Jurkat, Clone E6-1 (cell line): ENCODE measurements around the gene MEMO1.
A peak's percentile ranks its signal among the peaks of the same experiment; 100 is the strongest.
"Not testable (repeated sequence)": the region's sequence is repeated elsewhere in the genome, so short reads cannot be mapped to it uniquely, and the experiment has no call there.

Experiments used
- DNase-seq: peaks from one replicate; pipeline ENCODE4 v3.0.0-alpha.2; 2011; ENCODE audit warnings: low read depth, low spot score
- H3K4me3 ChIP-seq: 2 replicates; pipeline ENCODE4 v1.5.1; 2011; ENCODE audit warnings: mild to moderate bottlenecking, low read length, control low read depth, moderate library complexity

MEMO1 gene

GRCh38 chr2:31931916-31932315 lies 78.9 kb downstream of the MEMO1 start:
- H3K4me3 ChIP-seq, result no peak overlapping the region
- no peak for DNase-seq

GRCh38 chr2:31925517-31925916 lies 85.3 kb downstream of the MEMO1 start:
- H3K4me3 ChIP-seq, result no peak overlapping the region
- no peak for DNase-seq

GRCh38 chr2:31923662-31924061 lies 87.1 kb downstream of the MEMO1 start:
- no peak overlapping the region for H3K4me3 ChIP-seq
- DNase-seq, result no peak

DNA sequence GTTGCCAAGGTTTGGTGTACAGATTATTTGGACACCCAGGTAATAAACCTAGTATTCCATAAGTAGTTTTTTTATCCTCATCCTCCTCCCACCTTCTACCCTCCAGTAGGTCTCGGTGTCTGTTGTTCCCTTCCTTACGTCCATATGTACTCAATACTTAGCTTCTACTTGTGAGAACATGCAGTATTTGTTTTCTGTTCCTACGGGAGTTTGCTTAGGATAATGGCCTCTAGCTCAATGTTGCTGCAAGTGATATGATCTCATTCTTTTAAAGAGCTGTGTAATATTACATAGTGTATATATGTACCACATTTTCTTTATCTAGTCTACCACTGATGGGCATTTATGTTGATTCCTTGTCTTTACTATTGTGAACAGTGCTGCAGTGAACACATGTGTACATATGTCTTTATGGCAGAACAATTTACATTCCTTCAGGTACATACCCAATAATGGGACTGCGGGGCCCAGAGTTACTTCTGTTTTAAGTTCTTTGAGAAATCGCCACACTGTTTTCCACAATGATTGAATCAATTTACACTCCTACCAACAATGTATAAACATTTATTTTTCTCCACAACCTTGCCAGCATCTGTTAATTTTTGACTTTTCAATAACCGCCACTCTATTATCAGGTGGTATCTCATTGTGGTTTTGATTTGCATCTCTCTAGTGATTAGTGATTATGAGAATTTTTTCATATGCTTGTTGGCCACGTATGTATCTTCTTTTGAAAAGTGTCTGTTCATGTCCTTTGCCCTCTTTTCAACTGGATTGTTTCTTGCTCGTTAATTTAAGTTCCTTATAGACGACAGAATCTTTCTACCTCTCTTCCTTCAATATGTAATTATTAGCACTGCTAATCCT lies 88.0 kb downstream of the MEMO1 start:
- no peak for DNase-seq
- H3K4me3 ChIP-seq, result no peak overlapping the region

DNA sequence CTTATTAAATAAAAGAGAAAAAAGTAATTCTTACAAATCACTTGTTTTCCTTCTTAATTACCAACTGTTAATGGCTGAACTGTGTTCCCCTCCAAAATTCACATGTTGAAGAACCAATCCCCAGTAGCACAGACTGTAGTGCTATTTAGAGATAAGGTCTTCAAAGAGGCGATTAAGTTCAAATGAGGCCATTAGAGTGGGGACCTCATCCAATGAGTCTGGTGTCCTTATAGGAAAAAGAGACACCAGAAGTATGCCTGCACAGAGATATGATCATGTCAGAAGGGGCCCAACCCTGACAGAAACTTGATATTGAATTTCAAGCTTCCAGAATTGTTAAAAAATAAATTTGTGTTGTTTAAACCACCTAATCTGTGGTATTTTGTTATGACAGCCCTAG lies 89.8 kb downstream of the MEMO1 start:
- no peak for DNase-seq
- H3K4me3 ChIP-seq, result no peak overlapping the region

GRCh38 chr2:31919499-31919898 lies 91.3 kb downstream of the MEMO1 start:
- H3K4me3 ChIP-seq, result no peak overlapping the region
- no peak for DNase-seq

DNA sequence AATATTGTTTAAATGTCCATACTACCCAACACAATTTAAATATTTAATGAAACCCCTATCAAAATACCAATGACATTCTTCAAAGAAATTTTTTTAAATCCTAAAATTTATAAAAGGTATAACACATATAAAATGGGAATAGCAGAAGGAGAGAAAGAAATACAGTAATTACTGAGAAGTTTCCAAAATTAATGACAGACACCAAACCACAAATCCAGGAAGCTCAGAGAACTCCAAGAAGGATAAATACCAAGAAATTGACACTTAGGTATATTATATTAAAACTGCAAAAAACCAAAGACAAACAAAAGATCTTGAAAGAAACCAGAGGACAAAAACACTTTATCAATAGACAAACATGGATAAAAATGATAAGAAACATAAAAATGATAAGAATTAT lies 101.1 kb downstream of the MEMO1 start:
- no peak for DNase-seq
- no peak overlapping the region for H3K4me3 ChIP-seq

- peak; percentile 28 for DNase-seq
- H3K4me3 ChIP-seq, result not testable (repeated sequence)
Measured at GRCh38 chr2:31907491-31907890, 103.3 kb downstream of the MEMO1 start.

DNA sequence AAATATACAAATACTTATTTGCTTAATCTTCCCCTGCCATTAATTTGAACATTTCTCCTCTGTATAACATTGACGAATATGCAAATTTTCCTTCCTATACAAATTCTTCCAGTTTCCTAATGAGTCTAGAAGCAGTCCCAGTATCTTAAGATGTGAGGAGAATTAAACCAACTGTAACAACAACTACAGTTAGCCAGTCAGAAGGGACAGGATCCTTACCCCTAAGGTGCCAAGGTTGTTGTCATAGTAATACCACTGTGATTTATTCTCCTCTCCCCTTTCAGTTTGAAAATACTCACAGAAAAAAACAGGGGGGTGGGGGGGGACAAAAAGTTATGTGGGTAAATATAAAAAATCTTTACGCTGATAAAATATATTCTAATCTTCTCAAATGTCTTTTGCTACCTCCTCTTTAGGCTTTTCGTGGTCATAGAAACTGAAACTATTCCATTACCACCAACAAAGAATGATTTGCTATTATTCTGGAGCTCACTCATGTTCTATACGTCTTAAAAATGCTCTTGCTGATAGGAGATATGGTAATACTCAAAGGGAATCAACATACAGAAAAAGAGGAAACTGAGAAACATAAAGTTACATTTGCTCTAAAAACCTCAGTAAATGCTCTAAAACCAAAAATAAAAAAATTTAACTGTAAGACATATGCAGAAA lies 107.6 kb downstream of the MEMO1 start:
- no peak for DNase-seq
- H3K4me3 ChIP-seq, result no peak overlapping the region

GRCh38 chr2:31901900-31902299 lies 108.9 kb downstream of the MEMO1 start:
- no peak overlapping the region for H3K4me3 ChIP-seq
- DNase-seq, result no peak

- not testable (repeated sequence) for H3K4me3 ChIP-seq, DNase-seq
Measured at GRCh38 chr2:31900156-31900555, 110.7 kb downstream of the MEMO1 start.

DNA sequence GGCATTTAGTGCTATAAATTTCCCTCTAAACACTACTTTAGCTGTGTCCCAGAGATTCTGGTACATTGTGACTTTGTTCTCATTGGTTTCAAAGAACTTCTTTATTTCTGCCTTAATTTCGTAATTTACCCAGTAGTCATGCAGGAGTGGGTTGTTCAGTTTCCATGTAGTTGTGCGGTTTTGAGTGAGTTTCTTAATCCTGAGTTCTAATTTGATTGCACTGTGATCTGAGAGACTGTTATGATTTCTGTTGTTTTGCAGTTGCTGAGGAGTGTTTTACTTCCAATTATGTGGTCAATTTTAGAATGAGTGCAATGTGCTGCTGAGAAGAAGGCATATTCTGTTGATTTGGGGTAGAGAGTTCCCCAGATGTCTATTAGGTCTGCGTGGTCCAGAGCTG lies 112.5 kb downstream of the MEMO1 start:
- not testable (repeated sequence) for DNase-seq, H3K4me3 ChIP-seq

GRCh38 chr2:31897340-31897739 lies 113.5 kb downstream of the MEMO1 start:
- DNase-seq, H3K4me3 ChIP-seq: not testable (repeated sequence)

DNA sequence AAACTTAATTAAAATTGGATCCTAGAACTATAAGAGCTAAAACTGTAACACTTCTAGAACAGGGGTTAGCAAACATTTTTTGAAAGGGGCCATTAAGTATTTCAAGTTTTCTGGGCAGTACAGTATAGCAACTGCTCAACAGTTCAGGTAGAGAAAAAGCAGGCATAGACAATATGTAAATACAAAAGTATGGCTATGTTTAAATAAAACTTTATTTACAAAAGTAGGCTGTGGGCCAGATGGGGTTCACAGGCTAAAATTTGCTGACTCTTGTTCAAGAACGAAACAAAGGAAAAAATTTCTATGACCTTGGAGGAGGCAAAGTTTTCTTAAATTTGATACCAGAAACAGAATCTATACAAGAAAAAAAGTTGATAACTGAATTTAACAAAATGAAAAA lies 114.5 kb downstream of the MEMO1 start:
- no peak overlapping the region for H3K4me3 ChIP-seq
- DNase-seq, result no peak

- no peak overlapping the region for H3K4me3 ChIP-seq
- DNase-seq, result no peak
Measured at GRCh38 chr2:31894656-31895055, 116.2 kb downstream of the MEMO1 start.

DNA sequence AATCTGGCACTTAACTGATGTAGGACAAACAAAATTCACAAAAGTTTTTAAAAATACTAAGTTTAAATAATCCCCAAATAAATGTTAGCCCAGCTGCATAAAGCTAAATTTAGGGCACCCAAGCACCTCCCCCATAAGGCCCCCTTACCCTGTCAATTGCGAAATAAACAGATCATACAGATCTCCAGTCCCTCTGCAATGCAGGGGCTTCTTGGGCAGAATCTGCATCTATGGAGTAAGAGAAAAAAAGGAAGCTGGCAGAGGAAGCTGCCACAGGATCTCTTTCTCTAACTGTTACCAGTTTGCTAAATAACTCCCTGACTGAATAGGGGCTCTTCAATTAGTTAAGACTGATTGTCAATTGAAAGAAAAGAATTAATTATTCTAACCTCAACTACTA lies 117.7 kb downstream of the MEMO1 start:
- no peak overlapping the region for H3K4me3 ChIP-seq
- DNase-seq, result no peak

- no peak for DNase-seq
- H3K4me3 ChIP-seq, result no peak overlapping the region
Measured at GRCh38 chr2:31889044-31889443, 121.8 kb downstream of the MEMO1 start.

- no peak for DNase-seq
- H3K4me3 ChIP-seq, result no peak overlapping the region
Measured at GRCh38 chr2:31888550-31888949, 122.3 kb downstream of the MEMO1 start.

DNA sequence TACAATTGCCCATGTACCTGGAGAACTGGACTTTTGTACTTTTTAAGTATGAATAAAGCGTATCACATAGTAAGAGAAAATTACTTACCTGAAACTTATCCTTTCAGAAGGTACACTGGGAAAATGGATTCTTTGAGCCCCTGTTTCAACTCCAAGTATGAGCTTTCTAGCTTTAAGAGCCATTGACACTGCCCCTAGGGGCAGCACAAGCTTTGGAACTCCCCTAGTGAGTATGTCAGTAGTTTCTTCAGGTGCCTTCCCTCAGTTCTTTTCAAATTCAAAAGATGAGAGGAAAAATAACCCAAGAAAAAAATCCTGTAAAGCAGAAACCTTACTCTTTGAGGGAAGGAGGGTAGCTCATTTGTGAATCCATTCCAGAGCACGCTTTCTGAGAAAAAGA lies 124.1 kb downstream of the MEMO1 start:
- no peak overlapping the region for H3K4me3 ChIP-seq
- DNase-seq, result peak; percentile 8

GRCh38 chr2:31877008-31877407 lies 133.8 kb downstream of the MEMO1 start:
- H3K4me3 ChIP-seq, result no peak overlapping the region
- no peak for DNase-seq

DNA sequence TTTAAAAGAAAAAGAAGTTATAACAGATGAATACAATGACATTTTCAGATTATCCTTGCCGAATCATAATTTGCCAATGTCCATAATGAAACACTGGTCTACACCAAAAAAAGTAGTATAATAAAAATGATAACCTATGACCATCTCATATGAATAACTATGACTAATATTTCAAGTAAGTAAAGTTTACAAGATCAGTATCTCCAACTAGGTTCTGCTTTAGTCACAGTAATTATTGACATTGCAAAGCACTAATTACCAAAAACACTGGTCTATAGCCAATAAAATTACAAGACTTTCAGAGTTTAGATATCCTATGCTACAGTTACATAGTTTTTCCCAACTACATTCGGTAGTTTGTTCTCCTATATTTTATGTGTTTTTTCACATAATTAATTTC lies 136.7 kb downstream of the MEMO1 start:
- no peak for DNase-seq
- no peak overlapping the region for H3K4me3 ChIP-seq
